ENCODE data around the gene TSHZ2. TPM values are rescaled to one million over a fixed set of nuclear protein-coding genes. Genes with fewer than 3 reads are reported as not detected.

The TSHZ2 gene
- total and polyA plus RNA-seq, 9 of the 15 experiments (the other 6 are each of a cell fraction or from before 2014, with no cell fraction given), result 0.03 to 0.20 (median 0.05) TPM; not detected in 4

GRCh38 chr20:52943185-52943841 is 28.8 kb upstream of the TSHZ2 start:
- H3K9ac ChIP-seq (ENCODE audit: insufficient read depth in 1 of 2, low read depth in 2 of 2, low read length in 2 of 2), result no peak overlapping the region
- CTCF ChIA-PET (ENCODE audit: low intra/inter-chr PET ratio), result no interaction called here
- 0% methylated on average over 2 of the region's 2 CpGs for whole genome bisulfite sequencing (ENCODE audit: insufficient coverage, low coverage, missing lambda C conversion rate)
- H3K9me1 ChIP-seq (ENCODE audit: control insufficient read depth, insufficient read depth, low read length), result no peaks in the 10 kb centered on the region
- DNase-seq (ENCODE audit: extremely low read depth in 1 of 4, low spot score in 3 of 4) (no peak), ATAC-seq (no peak), FAIRE-seq (no peak)
- H3K27ac ChIP-seq (ENCODE audit: extremely low read depth, low read depth, low read length), result no peak overlapping the region
- H2AFZ ChIP-seq (ENCODE audit: low read depth, low read length), result no peak overlapping the region
- no peaks in the 10 kb centered on the region for H3K27me3 ChIP-seq (ENCODE audit: control insufficient read depth in 2 of 2, insufficient read depth in 2 of 2, low read length in 2 of 2)
- H3K79me2 ChIP-seq (ENCODE audit: control insufficient read depth, insufficient read depth, low read length), result no peaks in the 10 kb centered on the region
- in situ Hi-C loops (cut with MboI), result no loop called here
- no peaks in the 10 kb centered on the region for H3K36me3 ChIP-seq (ENCODE audit: control insufficient read depth, insufficient read depth, low read length)
- no peak overlapping the region for H3K4me2 ChIP-seq (ENCODE audit: insufficient read depth, low read length)
- intact Hi-C loops (cut with micrococcal nuclease), result no loop called here
- no peaks in the 10 kb centered on the region for H3K9me3 ChIP-seq (replicated peaks; ENCODE audit: control insufficient read depth, insufficient read depth, low read depth, low read length)
- no peak overlapping the region for H3K4me3 ChIP-seq
- no peaks in the 10 kb centered on the region for H4K20me1 ChIP-seq (replicated peaks; ENCODE audit: control insufficient read depth, insufficient read depth, low read length)
- POLR2A ChIA-PET, result interaction anchor here (1.0 kb wide), 1 partner anchor 15 kb away, joined by 3 read pairs; no protein-coding TSS in a partner anchor
- H3K4me1 ChIP-seq (replicated peaks in 1 of 2; ENCODE audit: control insufficient read depth in 2 of 2, insufficient read depth in 2 of 2, low read length in 2 of 2), result no peaks in the 10 kb centered on the region
- no TSS peak for BruUV-seq (replicated peaks)
- no peak for TF ChIP-seq CREB3 (tag; conservative IDR thresholded peaks at IDR 0.05; ENCODE audit: low read depth)
- TF ChIP-seq ZNF12 (CRISPR knock-in tag; IDR thresholded peaks at IDR 0.05), result no peak
- no peak for TF ChIP-seq USF2 (CRISPR knock-in tag; IDR thresholded peaks at IDR 0.05)
- no peak for TF ChIP-seq ZNF518B (CRISPR knock-in tag; IDR thresholded peaks at IDR 0.05)
- TF ChIP-seq CREM (IDR thresholded peaks at IDR 0.05; ENCODE audit: low read depth), result no peak
